ENCODE results near the gene TMEM135. TPM values are rescaled to one million over a fixed set of nuclear protein-coding genes. Genes with fewer than 3 reads are reported as not detected.
A peak's percentile ranks its signal among the peaks of the same experiment; 100 is the strongest.

The TMEM135 gene
- total and polyA plus RNA-seq, 5 experiments from 2014 or later = 5.4 to 20.4 (median 8.7) TPM

DNA sequence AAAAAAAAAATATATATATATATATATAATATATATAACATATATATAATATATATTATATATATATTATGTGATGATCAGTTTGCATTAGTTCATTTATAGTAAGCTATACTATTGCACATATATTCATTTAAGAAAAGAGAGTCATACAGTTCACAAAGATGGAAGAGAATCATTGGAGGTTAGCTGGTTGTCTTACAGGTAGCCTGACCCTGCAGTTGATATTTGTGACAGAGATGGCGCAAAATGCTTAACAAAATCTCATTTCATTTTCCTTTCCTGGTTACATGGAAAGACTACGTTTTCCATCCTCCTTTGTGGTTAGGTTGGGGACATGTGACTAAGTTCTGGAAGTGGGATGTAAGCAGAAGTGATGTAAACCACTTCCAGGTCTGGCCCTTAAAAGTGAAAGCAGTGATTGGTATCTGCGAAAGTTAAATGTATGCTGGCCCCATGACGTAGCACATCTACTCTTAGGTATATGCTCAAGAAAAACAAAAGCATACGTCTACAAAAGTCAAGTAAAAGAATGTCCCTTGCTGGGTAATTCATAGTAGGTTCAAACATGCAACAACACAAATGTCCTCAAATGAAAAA, 7.2 kb upstream of the TMEM135 start:
- H3K4me1 Mint-ChIP-seq = peaks cover 0 to 6% (median 2%) of the 10 kb centered on the region in 4 donors
- POLR2A ChIA-PET = no interaction called here
- peaks cover 0 to under 1% (median 0%) of the 10 kb centered on the region in 5 donors for H3K27me3 Mint-ChIP-seq
- ATAC-seq (no peak), DNase-seq (no peak)
- no peaks in the 10 kb centered on the region for H3K9me3 Mint-ChIP-seq
- peak overlapping the region in 1 of 10 donors; percentile 30 for H3K4me3 Mint-ChIP-seq
- H3K27ac Mint-ChIP-seq = no peak overlapping the region
- H3K36me3 Mint-ChIP-seq = peaks cover 0 to 3% (median 0%) of the 10 kb centered on the region in 3 donors

DNA sequence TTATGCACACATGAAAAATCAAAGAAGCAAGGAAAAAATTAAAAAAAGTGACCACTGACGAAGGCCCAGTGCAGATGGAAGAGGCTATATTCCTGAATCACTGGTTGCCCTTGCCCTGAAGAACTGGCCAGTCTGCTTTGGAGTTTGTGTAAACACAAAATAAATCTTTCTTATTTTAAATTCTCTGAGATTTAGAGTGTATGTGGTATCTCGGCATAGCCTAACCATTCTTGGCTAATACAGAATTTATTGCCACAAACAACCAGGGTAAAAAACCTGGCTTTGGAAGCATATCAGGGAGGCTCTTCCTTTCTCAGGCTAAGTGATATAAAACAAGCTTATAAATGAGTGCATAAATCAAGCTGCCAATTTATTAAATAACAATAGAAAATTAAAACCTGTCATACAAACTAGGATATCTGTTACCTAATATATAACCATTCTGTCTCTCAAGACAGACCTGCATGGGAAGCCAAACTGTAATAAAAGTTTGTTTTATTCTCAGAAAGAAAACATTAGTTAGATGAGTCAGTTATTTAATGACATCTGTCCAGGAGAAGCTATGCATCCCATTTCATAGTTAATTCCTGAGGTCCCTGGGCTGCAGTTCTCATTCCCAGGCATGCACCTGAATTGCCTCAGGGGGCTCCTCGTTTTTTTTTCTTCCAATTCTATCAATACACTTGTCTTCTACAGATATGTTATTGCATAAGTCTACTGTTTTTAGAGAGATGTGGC, 6.1 kb upstream of the TMEM135 start:
- H3K36me3 Mint-ChIP-seq = no peaks in the 10 kb centered on the region
- DNase-seq (no peak), ATAC-seq (no peak)
- no peak overlapping the region for H3K27ac Mint-ChIP-seq
- peaks cover 2 to 10% (median 6%) of the 10 kb centered on the region in 4 donors for H3K4me1 Mint-ChIP-seq
- no peaks in the 10 kb centered on the region for H3K27me3 Mint-ChIP-seq
- no peaks in the 10 kb centered on the region for H3K9me3 Mint-ChIP-seq
- POLR2A ChIA-PET = no interaction called here
- no peak overlapping the region for H3K4me3 Mint-ChIP-seq

DNA sequence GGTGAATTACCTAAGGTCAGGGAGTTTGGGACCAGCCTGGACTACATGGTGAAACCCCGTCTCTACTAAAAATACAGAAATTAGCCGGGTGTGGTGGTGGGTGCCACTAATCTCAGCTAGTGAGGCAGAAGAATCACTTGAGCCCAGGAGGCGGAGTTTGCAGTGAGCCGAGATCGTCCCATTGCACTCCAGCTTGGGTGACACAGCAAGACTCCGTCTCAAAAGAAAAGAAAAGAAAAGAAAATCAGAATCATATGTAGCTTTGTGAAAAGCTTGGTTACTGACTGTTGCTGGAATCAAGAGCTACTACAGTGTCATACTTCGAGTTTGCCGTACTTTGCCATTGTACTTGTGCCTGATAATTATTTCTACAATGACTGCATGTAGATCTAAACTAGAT, 4.2 kb upstream of the TMEM135 start:
- Mint-ChIP-seq H3K36me3 (no peaks in the 10 kb centered on the region), H3K4me3 (no peak overlapping the region), H3K27ac (no peak overlapping the region), H3K27me3 (no peaks in the 10 kb centered on the region), H3K4me1 (peaks cover 9 to 26% (median 19%) of the 10 kb centered on the region in 4 donors), H3K9me3 (no peaks in the 10 kb centered on the region)
- ATAC-seq (no peak), DNase-seq (no peak)
- POLR2A ChIA-PET = interaction anchor here (0.6 to 0.7 kb wide), 2 partner anchors 39 to 41 kb away, joined by 3 read pairs; no protein-coding TSS in a partner anchor

DNA sequence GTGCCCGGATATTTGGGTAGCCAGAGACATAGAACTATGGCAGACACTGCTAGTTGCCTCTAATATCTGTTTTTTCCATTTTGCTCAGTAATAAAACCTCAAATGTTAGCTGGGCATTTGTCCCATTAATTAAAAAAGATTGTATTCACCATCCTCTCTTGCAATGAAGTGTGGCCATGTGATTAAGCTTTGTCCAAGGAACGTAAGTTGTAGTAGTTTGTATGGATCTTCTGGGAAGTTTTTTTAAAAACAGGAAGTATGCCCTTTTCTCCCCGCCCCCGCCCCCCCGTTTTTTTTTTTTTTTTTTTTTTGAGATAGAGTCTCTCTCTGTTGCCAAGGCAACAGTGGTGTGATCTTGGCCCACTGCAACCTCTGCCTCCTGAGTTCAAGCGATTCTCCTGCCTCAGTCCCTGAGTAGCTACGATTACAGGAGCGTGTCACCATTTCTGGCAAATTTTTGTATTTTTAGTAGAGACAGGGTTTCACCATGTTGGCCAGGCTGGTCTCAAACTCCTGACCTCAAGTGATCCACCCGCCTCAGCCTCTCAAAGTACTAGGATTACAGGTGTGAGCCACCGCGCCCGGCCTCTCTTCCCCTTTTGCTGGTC, 1.7 kb upstream of the TMEM135 start:
- Mint-ChIP-seq H3K9me3 (no peaks in the 10 kb centered on the region), H3K27ac (peak overlapping the region in 1 of 10 donors; percentile 36), H3K36me3 (peaks cover 0 to 5% (median 2%) of the 10 kb centered on the region in 3 donors), H3K27me3 (no peaks in the 10 kb centered on the region), H3K4me1 (peaks cover 16 to 47% (median 40%) of the 10 kb centered on the region in 4 donors), H3K4me3 (peak overlapping the region in 7 of 10 donors; percentile 27 to 99 (median 94))
- DNase-seq (peak in 2 of 10 donors; percentile 8 to 14), ATAC-seq (no peak)
- POLR2A ChIA-PET = no interaction called here

DNA sequence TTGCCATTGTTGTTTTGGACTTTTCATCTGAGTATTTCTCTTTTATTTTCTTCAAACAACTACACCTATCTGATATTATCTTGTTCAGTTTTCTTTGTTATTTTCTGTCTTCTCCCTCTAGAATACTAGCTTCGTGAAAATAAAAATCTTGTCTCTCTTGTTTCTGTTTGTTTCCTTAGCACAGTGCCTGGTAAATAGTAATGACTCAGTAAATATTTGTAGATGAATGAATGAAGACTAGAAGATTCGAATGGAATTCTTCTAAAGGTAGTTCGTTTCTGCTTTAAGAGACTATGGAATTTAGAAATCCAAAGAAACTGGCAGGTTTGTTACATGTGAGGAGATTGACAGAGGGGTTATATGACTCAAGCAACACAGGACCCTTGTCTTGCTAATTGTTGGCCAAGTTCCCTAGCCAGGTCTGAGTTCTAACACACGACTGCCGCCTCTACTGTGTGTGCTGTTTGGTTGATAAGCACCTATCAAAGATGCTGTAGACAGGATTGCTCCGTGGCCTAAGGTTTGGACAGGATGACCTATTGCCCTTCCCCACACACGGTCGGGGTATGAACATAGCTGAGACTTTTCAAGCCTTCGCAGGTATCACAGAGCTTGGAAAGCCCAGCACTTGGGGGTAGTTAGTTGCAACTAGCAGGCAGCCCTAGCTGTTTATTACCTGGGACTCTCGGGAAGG, 831 bp upstream of the TMEM135 start:
- DNase-seq (peak in 1 of 10 donors; percentile 56), ATAC-seq (peak; percentile 11 to 14)
- POLR2A ChIA-PET = interaction anchor here (0.6 to 1.2 kb wide), 3 partner anchors 30 to 73 kb away, joined by 3 to 4 read pairs (median 4); no protein-coding TSS in a partner anchor
- H3K36me3 Mint-ChIP-seq = peaks cover 0 to 9% (median 2%) of the 10 kb centered on the region in 3 donors
- H3K4me3 Mint-ChIP-seq = peak overlapping the region; percentile 93 to 100 (median 98)
- H3K27ac Mint-ChIP-seq = peak overlapping the region; percentile 20 to 98 (median 84)
- H3K4me1 Mint-ChIP-seq = peaks cover 20 to 56% (median 48%) of the 10 kb centered on the region in 4 donors
- H3K9me3 Mint-ChIP-seq = no peaks in the 10 kb centered on the region
- H3K27me3 Mint-ChIP-seq = no peaks in the 10 kb centered on the region

DNA sequence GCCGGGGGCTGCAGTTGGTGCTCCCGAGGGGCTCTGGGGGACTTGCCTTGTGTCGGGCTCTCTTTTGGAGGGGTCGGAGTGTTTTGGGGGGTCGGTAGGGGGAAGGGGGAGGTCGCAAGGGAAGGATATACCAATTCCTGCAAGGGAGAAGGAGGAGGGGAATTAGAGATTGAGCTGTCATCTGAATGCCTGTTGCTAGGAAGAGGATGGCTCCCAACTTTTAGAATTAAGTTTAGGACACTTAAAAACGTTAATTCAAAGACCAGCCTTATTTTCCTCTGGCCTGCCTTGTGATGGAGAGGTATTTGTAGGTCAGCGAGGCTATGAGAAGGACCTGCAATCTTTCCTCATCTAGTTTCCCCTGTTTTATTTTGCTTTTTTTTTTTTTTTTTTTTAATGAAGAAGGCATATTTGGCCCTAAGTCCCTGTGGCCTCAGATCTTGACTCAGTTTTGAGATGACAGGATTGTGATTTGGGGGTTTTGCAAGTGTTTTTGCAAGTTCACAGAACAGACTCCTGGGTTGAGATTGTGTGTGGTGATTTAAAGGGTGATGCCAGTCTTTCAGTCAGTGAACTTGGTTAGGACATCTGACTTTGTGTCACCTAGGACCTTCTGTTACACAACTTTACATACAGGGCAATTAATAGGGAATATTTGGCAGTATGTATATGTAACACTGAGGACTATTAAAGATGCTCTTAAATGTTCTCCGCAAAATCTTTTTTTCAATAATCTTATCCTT, 672 bp downstream of the TMEM135 start:
- H3K4me1 Mint-ChIP-seq = peaks cover 23 to 62% (median 55%) of the 10 kb centered on the region in 4 donors
- H3K4me3 Mint-ChIP-seq = peak overlapping the region; percentile 93 to 100 (median 98)
- POLR2A ChIA-PET = interaction anchor here (0.6 to 1.2 kb wide), 3 partner anchors 43 to 969 kb away, joined by 3 to 6 read pairs (median 4); partner anchors contain the start of gene PICALM
- no peaks in the 10 kb centered on the region for H3K9me3 Mint-ChIP-seq
- DNase-seq = peak in 1 of 10 donors; percentile 0
- peaks cover 0 to 15% (median 11%) of the 10 kb centered on the region in 3 donors for H3K36me3 Mint-ChIP-seq
- H3K27ac Mint-ChIP-seq = peak overlapping the region; percentile 76 to 98 (median 94)
- no peak for ATAC-seq
- no peaks in the 10 kb centered on the region for H3K27me3 Mint-ChIP-seq

DNA sequence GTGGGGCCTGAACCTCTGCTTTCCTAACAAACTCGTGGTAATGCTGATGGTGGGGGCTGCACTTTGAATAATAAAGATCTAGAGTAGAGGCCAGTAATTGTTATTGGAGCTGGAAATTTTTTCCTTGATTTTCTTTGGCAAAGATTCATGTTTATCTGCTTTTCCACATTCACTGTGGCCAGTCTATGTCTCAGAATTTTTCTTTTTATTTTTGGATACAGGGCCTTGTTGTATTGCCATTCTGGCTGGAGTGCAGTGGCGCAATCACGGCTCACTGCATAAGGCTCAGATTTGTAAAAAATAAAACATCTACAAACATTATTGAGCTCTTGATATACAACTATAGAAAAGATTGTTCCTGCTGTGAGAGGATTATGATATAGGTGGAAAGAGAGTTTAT, 1.6 kb downstream of the TMEM135 start:
- DNase-seq = no peak
- Mint-ChIP-seq H3K27me3 (no peaks in the 10 kb centered on the region), H3K36me3 (peaks cover 0 to 23% (median 20%) of the 10 kb centered on the region in 3 donors), H3K4me1 (peaks cover 23 to 62% (median 56%) of the 10 kb centered on the region in 4 donors), H3K9me3 (no peaks in the 10 kb centered on the region), H3K27ac (peak overlapping the region in 1 of 10 donors; percentile 33), H3K4me3 (peak overlapping the region in 9 of 10 donors; percentile 93 to 100 (median 98))
- POLR2A ChIA-PET = no interaction called here
- ATAC-seq = no peak

DNA sequence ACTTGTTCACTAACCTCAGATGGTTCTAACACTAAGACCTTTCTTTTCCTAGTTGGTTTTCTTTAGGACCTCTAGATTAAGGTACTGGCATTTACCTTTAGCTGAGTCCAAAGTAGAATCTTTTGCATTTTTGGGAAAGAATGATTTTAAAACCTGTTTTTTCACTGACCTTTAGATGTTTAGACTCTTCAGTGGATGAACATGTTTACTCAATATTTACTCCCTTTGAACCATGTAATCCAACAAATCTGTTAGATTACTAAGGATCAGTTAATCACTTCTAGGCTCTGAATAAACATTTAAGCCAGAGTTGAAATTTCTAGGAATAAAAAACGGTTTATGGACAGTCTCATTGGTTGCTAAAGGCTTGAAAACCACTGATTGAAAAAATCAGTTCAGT, 6.2 kb downstream of the TMEM135 start:
- Mint-ChIP-seq H3K4me3 (no peak overlapping the region), H3K36me3 (peaks cover 9 to 38% (median 38%) of the 10 kb centered on the region in 3 donors), H3K4me1 (peaks cover 17 to 42% (median 37%) of the 10 kb centered on the region in 4 donors), H3K27ac (no peak overlapping the region), H3K27me3 (no peaks in the 10 kb centered on the region), H3K9me3 (peaks cover 0 to 11% (median 2%) of the 10 kb centered on the region in 9 donors)
- no peak for DNase-seq
- ATAC-seq = no peak
- POLR2A ChIA-PET = no interaction called here

DNA sequence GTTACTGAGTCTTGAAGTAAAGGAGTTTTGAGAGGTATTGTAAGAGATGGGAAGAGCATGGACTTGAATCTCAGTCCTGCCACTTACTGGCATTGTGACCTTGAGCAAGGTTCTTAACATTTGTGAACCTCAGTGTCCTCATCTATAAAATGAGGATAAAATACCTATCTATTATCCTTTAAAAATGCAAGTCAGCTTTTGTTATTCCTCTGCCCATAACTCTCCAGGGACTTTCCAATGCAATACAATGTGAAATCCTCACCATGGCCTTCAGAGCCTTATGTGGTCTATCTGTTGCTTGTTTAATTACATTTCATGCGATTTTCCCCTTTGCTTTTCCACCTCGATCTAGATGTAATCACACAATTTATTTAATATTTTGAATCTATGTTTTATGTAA, 9.1 kb downstream of the TMEM135 start:
- H3K27me3 Mint-ChIP-seq = no peaks in the 10 kb centered on the region
- DNase-seq (no peak), ATAC-seq (no peak)
- peaks cover 0 to 11% (median 2%) of the 10 kb centered on the region in 9 donors for H3K9me3 Mint-ChIP-seq
- peaks cover 9 to 36% (median 30%) of the 10 kb centered on the region in 3 donors for H3K36me3 Mint-ChIP-seq
- H3K4me3 Mint-ChIP-seq = no peak overlapping the region
- POLR2A ChIA-PET = no interaction called here
- H3K4me1 Mint-ChIP-seq = peaks cover 6 to 14% (median 9%) of the 10 kb centered on the region in 4 donors
- no peak overlapping the region for H3K27ac Mint-ChIP-seq

DNA sequence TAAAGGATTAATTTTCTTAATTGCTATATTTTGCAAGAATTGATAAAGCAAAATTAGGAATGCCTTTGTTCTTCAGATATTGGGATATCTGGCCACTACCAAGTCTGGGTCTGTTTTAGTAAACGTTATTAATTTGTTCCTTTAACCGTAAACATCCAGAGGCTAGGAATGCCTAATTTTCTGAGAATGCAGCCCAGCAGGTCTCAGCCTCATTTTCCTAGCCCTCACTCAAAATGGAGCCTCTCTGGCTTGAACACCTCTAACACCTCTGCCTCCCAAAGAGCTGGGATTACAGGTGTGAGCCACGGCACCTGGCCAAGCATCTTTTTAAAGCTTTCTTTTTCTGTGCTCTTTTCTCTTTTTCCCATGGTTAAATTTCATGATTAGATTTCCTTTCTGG, 18.4 kb downstream of the TMEM135 start:
- H3K27me3 Mint-ChIP-seq = no peaks in the 10 kb centered on the region
- DNase-seq = no peak
- H3K4me1 Mint-ChIP-seq = peaks cover 2 to 17% (median 6%) of the 10 kb centered on the region in 4 donors
- peaks cover 0 to 2% (median 0%) of the 10 kb centered on the region in 9 donors for H3K9me3 Mint-ChIP-seq
- no peak for ATAC-seq
- peaks cover 0 to 10% (median 0%) of the 10 kb centered on the region in 3 donors for H3K36me3 Mint-ChIP-seq
- no peak overlapping the region for H3K4me3 Mint-ChIP-seq
- POLR2A ChIA-PET = interaction anchor here (0.7 kb wide), 1 partner anchor 746 kb away, joined by 3 read pairs; no protein-coding TSS in a partner anchor
- no peak overlapping the region for H3K27ac Mint-ChIP-seq

DNA sequence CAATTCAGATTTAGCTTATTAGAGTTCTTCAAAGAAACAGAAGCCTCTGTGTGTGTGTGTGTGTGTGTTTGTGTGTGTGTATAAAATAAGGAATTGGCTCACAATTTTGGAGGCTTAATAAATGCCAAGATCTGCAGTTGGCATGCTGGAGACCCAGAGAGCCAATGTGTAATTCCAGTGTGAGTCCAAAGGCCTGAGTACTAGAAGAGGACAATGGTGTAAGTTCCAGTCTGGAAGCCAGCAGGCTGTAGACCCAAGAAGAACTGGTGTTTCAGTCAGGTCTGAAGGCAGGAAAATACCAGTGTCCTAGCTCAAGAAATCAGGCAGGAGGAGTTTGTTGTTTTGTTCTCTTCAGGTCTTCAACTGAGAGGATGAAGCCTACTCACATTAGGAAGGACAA, 20.0 kb downstream of the TMEM135 start:
- POLR2A ChIA-PET = no interaction called here
- peaks cover 2 to 18% (median 8%) of the 10 kb centered on the region in 4 donors for H3K4me1 Mint-ChIP-seq
- H3K27ac Mint-ChIP-seq = peak overlapping the region in 2 of 10 donors; percentile 11 to 18
- no peak for DNase-seq
- H3K4me3 Mint-ChIP-seq = no peak overlapping the region
- H3K27me3 Mint-ChIP-seq = no peaks in the 10 kb centered on the region
- peaks cover 0 to 10% (median 0%) of the 10 kb centered on the region in 3 donors for H3K36me3 Mint-ChIP-seq
- no peak for ATAC-seq
- peaks cover 0 to 2% (median 0%) of the 10 kb centered on the region in 9 donors for H3K9me3 Mint-ChIP-seq
